ENCODE measurements around the gene AGRN. TPM values are rescaled to one million over a fixed set of nuclear protein-coding genes. Genes with fewer than 3 reads are reported as not detected.
"Not testable (repeated sequence)": the region's sequence is repeated elsewhere in the genome, so short reads cannot be mapped to it uniquely, and the experiment has no call there.

Gene AGRN
- polyA plus RNA-seq, 1 experiment = 28.3 TPM

DNA sequence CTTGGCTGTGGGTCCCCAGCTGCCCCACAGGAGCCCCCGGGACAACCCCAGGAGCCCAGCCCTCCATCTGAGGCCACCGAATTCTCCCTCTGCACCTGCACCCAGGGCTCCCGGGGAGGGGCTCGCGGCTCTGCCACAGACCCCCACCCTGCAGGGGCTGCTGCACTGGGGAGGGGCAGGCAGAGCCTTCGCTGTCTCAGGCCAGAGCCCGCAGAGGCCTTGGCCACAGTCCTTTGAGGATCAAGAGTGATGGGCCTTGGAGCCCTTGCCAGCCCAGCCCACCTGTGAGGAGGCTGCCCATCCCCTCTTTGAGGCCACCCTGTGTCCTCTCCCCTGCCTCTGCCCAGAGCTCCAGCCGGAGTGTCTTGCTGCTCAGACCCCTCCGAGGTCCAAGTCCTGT lies 44.6 kb upstream of the AGRN start:
- no peak for DNase-seq (ENCODE audit: low read depth, low spot score)
- ChIA-PET POLR2A (interaction anchor here (2.1 kb wide), 1 partner anchor 9 kb away, joined by 6 read pairs; the partner anchor contains the start of gene PLEKHN1), CTCF (interaction anchor here (2.2 kb wide), 1 partner anchor 70 kb away, joined by 14 read pairs; no protein-coding TSS in a partner anchor)
- peaks cover 10% of the 10 kb centered on the region; the same call in 1 of the 2 replicates for H3K9me3 ChIP-seq (ENCODE audit: control insufficient read depth, insufficient read depth, low read length)
- TF ChIP-seq, protein P1, sequence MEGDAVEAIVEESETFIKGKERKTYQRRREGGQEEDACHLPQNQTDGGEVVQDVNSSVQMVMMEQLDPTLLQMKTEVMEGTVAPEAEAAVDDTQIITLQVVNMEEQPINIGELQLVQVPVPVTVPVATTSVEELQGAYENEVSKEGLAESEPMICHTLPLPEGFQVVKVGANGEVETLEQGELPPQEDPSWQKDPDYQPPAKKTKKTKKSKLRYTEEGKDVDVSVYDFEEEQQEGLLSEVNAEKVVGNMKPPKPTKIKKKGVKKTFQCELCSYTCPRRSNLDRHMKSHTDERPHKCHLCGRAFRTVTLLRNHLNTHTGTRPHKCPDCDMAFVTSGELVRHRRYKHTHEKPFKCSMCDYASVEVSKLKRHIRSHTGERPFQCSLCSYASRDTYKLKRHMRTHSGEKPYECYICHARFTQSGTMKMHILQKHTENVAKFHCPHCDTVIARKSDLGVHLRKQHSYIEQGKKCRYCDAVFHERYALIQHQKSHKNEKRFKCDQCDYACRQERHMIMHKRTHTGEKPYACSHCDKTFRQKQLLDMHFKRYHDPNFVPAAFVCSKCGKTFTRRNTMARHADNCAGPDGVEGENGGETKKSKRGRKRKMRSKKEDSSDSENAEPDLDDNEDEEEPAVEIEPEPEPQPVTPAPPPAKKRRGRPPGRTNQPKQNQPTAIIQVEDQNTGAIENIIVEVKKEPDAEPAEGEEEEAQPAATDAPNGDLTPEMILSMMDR (IDR thresholded peaks at IDR 0.05; ENCODE audit: low read depth, low read length) = no peak
- H3K4me3 ChIP-seq (ENCODE audit: low read depth, low read length) = no peak overlapping the region
- H3K27me3 ChIP-seq (ENCODE audit: control insufficient read depth, insufficient read depth, low read length) = peaks cover 21% of the 10 kb centered on the region
- no peak overlapping the region for H3K27ac ChIP-seq (ENCODE audit: low read depth, low read length)

DNA sequence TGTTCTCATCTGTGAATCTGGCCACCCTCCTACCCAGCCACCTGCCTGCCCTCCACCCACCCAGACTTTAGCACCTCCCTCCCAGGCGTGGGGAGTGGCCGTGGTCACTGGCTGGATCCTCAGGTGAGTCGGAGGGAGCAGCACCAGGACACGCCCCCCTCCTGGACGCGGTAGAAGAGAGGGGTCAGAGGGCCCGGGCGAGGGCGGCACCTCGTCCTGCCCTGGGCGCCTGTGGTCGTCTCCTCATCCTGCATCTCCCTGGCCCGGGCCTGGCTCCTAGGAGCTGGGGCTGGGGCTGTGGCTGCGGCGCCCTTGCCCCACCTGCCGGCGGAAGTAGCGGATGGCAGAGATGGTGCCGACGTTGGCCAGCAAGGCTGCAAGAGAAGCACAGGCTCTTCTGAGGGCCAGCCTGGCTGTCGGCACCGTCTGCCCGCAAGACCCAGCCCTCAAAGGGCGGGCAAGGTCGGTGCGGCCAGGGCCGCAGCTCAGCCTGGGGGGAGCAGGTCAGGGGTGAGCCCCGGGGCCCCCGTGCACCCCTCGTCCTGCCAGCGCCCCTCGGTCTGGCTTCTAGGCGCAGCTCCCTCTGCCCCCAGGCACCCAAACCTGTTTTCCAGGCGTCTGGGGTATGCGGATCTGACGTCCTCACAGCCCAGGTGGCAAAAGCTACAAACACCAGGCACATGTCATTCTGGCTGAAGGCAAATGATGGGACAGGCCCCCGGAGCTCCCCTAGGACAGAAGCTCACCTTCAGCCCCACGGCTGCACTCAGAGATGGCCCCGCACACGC lies 43.8 kb upstream of the AGRN start:
- ChIA-PET POLR2A (interaction anchor here (0.6 to 2.1 kb wide), 2 partner anchors 9 to 34 kb away, joined by 3 to 6 read pairs; partner anchors contain the start of gene PLEKHN1), CTCF (interaction anchor here (0.6 to 2.2 kb wide), 6 partner anchors 9 to 1383 kb away, joined by 3 to 14 read pairs (median 4); partner anchors contain the start of gene NOC2L)
- no peak for DNase-seq (ENCODE audit: low read depth, low spot score)
- Histone ChIP-seq H3K9me3 (ENCODE audit: control insufficient read depth, insufficient read depth, low read length) (peaks cover 9% of the 10 kb centered on the region; the same call in 1 of the 2 replicates), H3K4me3 (ENCODE audit: low read depth, low read length) (no peak overlapping the region), H3K27me3 (ENCODE audit: control insufficient read depth, insufficient read depth, low read length) (peaks cover 18% of the 10 kb centered on the region), H3K27ac (ENCODE audit: low read depth, low read length) (no peak overlapping the region)
- TF ChIP-seq, protein P1 (IDR thresholded peaks at IDR 0.05; ENCODE audit: low read depth, low read length) = peak; percentile 69

DNA sequence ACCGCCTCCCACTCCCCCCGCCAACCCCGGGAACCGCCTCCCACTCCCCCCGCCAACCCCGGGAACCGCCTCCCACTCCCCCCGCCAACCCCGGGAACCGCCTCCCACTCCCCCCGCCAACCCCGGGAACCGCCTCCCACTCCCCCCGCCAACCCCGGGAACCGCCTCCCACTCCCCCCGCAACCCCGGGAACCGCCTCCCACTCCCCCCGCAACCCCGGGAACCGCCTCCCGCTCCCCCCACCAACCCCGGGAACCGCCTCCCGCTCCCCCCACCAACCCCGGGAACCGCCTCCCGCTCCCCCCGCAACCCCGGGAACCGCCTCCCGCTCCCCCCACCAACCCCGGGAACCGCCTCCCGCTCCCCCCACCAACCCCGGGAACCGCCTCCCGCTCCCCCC lies 43.1 kb upstream of the AGRN start:
- H3K4me3 ChIP-seq (ENCODE audit: low read depth, low read length) = not testable (repeated sequence)
- ChIA-PET POLR2A (interaction anchor here (2.1 kb wide), 1 partner anchor 10 kb away, joined by 6 read pairs; the partner anchor contains the start of gene PLEKHN1), CTCF (interaction anchor here (0.6 to 2.2 kb wide), 6 partner anchors 8 to 1383 kb away, joined by 3 to 14 read pairs (median 4); partner anchors contain the start of gene NOC2L)

DNA sequence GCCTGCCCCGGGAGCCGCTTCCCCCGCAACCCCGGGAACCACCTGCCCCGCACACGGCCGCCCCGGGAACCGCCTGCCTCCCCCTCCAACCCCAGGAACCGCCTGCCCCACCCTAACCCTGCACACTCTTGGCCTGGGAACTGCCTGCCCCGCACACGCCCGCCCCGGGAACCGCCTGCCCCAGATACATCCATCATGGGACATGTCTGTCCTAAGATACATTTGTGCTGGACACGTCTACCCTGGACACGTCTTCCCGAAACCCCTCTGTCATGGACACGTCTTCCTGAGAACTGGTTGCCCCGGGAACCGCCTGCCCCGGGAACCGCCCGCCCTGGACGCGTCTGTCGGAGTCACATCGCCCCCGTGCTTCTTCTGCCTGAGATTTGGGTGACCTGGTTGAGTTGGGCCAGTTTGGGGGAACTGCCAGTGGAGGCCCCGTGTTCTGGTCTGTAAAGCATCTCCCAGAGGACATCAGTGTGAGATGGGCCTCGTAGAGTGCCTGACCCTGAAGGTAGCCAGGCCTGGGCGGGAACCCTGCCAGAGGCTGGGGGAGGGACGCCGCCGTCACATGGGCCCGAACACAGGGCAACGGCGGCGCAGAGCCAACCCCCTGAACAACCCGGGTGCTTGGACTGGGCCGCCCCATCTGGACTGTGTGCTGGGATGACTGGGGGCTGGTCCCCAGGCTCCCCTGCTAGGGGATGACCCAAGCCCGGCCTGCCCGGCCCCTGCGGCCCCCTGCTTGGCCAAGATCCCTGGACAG lies 41.7 kb upstream of the AGRN start:
- no peak overlapping the region for H3K4me3 ChIP-seq (ENCODE audit: low read depth, low read length)
- CTCF ChIA-PET = no interaction called here
- no peak for DNase-seq (ENCODE audit: low read depth, low spot score)

More for the DNA sequence above, 43.1 kb upstream of the AGRN start:
- H3K27me3 ChIP-seq (ENCODE audit: control insufficient read depth, insufficient read depth, low read length) = peaks cover 16% of the 10 kb centered on the region
- not testable (repeated sequence) for DNase-seq (ENCODE audit: low read depth, low spot score); H3K27ac ChIP-seq (ENCODE audit: low read depth, low read length); H3K9me3 ChIP-seq (ENCODE audit: control insufficient read depth, insufficient read depth, low read length)

More for the DNA sequence above, 41.7 kb upstream of the AGRN start:
- POLR2A ChIA-PET = no interaction called here
- Histone ChIP-seq H3K27me3 (ENCODE audit: control insufficient read depth, insufficient read depth, low read length) (peaks cover 27% of the 10 kb centered on the region), H3K9me3 (ENCODE audit: control insufficient read depth, insufficient read depth, low read length) (peaks cover 9% of the 10 kb centered on the region; the same call in 1 of the 2 replicates), H3K27ac (ENCODE audit: low read depth, low read length) (no peak overlapping the region)
- TF ChIP-seq, protein P1 (IDR thresholded peaks at IDR 0.05; ENCODE audit: low read depth, low read length) = no peak
